ENCODE results near the gene RPAP2.

Gene RPAP2

DNA sequence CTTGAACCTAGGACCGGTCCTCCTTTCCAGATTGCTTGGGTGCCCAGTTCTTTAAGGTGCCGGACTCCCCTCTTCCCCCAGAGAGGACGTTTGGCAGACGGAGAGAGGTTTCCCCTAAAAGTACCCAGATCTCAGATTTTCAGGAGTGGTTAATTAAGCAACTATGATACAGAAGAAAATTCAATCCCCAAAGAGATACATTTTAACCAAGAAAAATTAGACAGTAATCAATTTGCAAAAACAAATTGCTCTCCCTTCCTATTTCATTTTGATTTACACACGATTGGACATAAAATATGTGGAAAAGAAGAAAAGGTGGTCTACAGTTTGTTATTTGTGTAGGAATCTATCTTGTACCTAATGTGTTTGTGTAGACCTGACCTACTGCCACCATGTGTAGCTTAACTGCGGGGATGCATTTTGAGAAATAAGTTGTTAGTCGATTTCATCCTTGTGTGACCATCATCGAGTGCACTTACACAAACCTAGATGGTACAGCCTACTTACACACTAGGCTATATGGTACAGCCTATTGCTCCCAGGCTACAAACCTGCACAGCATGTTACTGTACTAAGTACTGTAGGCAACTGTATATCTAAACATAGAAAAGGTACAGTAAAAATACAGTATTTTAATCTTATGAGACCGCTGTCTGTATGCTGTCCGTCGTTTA, 755 bp downstream of the RPAP2 start:
- Mint-ChIP-seq H3K27ac (ENCODE audit: low read depth) (peak overlapping the region; percentile 96), H3K4me3 (peak overlapping the region; percentile 97), H3K27me3 (no peaks in the 10 kb centered on the region), H3K9me3 (no peaks in the 10 kb centered on the region), H3K36me3 (ENCODE audit: insufficient read depth) (peaks cover 17% of the 10 kb centered on the region), H3K4me1 (peaks cover 43% of the 10 kb centered on the region)
- DNase-seq (ENCODE audit: low spot score in 2 of 2) (no peak), ATAC-seq (replicated peaks; ENCODE audit: extremely low read depth, poor library complexity, severe bottlenecking) (no peak)

DNA sequence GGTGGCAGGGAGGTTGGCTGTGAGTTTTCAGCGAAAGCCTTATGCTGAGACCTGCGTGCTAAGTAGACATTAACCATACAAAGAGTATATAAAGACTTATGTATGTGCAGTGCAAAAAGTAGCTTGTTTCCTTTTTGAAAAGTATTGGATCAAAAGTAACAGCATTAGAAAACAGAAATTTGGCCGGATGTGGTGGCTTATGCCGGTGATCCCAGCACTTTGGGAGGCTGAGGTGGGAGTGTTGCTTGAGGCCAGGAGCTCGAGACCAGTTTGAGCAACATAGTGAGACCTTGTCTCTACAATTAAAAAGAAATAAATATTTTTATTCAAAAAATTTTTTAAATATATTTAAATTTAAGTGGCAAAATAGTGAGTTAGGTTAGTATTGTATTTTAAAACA, 2.2 kb downstream of the RPAP2 start:
- Mint-ChIP-seq H3K9me3 (no peaks in the 10 kb centered on the region), H3K36me3 (ENCODE audit: insufficient read depth) (peaks cover 22% of the 10 kb centered on the region), H3K27me3 (no peaks in the 10 kb centered on the region), H3K27ac (ENCODE audit: low read depth) (no peak overlapping the region), H3K4me1 (peaks cover 35% of the 10 kb centered on the region), H3K4me3 (no peak overlapping the region)
- DNase-seq (ENCODE audit: low spot score in 2 of 2), result no peak
- ATAC-seq (replicated peaks; ENCODE audit: extremely low read depth, poor library complexity, severe bottlenecking), result no peak

DNA sequence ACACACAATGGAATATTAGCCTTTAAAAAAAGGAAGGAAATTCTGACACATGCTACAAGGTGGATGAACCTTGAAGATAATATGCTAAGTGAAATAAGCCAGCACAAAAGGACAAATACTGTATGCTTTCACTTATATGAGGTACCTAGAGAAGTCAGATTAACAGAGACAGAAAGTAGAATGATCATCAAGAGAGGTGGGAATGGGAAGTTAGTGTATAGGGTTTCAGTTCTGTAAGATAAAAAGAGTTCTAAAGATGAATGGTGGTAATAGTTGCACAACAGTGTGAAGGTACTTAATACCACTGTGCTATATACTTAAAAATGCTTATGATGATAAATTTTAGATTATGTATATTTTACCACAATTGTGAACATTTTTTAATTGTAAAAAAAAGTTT, 7.2 kb downstream of the RPAP2 start:
- H3K27ac Mint-ChIP-seq (ENCODE audit: low read depth), result no peak overlapping the region
- ATAC-seq (replicated peaks; ENCODE audit: extremely low read depth, poor library complexity, severe bottlenecking) (no peak), DNase-seq (ENCODE audit: low spot score in 2 of 2) (no peak)
- peaks cover 11% of the 10 kb centered on the region for H3K4me1 Mint-ChIP-seq
- no peaks in the 10 kb centered on the region for H3K9me3 Mint-ChIP-seq
- H3K4me3 Mint-ChIP-seq, result no peak overlapping the region
- H3K36me3 Mint-ChIP-seq (ENCODE audit: insufficient read depth), result peaks cover 41% of the 10 kb centered on the region
- no peaks in the 10 kb centered on the region for H3K27me3 Mint-ChIP-seq

DNA sequence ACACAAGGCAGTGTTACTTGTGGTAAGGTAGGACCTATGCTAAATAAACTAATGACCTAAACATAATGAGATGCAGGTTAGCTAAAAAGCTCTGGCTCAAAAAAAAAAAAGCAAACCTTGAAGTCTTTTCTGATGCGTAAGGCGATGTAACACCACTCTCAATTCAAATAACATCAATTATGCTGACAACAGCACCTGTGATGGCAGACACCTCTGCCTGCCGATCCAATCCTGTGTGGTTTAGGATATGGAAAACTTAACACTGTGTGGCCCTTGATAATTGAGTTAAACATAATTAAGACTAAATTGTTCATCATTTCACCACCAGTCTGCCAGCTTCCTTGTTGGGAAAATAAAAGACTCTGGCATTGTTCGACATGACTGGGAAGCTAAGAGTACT, 9.1 kb downstream of the RPAP2 start:
- Mint-ChIP-seq H3K36me3 (ENCODE audit: insufficient read depth) (peaks cover 40% of the 10 kb centered on the region), H3K4me1 (peaks cover 5% of the 10 kb centered on the region), H3K4me3 (no peak overlapping the region), H3K27ac (ENCODE audit: low read depth) (no peak overlapping the region), H3K9me3 (no peaks in the 10 kb centered on the region), H3K27me3 (no peaks in the 10 kb centered on the region)
- no peak for DNase-seq (ENCODE audit: low spot score in 2 of 2)
- no peak for ATAC-seq (replicated peaks; ENCODE audit: extremely low read depth, poor library complexity, severe bottlenecking)

DNA sequence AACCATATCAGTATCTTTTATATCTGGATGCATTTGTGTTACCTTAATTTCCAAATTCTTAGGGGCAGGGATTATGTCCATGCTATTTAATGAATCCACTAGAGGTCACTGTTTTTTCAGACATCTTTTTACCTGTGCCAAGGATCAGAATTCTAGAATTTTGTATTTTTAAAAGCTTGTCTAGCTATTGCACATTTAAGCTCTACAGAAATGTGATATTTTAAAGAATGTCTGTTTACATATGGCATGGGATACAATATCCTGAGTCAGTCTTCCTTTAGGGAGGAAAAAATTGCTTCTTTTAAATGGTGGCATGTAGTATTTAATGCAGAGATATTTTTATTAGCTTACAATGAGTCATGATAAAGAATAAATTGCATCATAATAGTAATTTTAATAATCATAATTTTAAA, 11.3 kb downstream of the RPAP2 start:
- DNase-seq (ENCODE audit: low spot score in 2 of 2) (no peak), ATAC-seq (replicated peaks; ENCODE audit: extremely low read depth, poor library complexity, severe bottlenecking) (no peak)
- H3K9me3 Mint-ChIP-seq, result no peaks in the 10 kb centered on the region
- H3K36me3 Mint-ChIP-seq (ENCODE audit: insufficient read depth), result peaks cover 31% of the 10 kb centered on the region
- no peaks in the 10 kb centered on the region for H3K27me3 Mint-ChIP-seq
- no peak overlapping the region for H3K4me3 Mint-ChIP-seq
- peaks cover 18% of the 10 kb centered on the region for H3K4me1 Mint-ChIP-seq
- H3K27ac Mint-ChIP-seq (ENCODE audit: low read depth), result no peak overlapping the region

DNA sequence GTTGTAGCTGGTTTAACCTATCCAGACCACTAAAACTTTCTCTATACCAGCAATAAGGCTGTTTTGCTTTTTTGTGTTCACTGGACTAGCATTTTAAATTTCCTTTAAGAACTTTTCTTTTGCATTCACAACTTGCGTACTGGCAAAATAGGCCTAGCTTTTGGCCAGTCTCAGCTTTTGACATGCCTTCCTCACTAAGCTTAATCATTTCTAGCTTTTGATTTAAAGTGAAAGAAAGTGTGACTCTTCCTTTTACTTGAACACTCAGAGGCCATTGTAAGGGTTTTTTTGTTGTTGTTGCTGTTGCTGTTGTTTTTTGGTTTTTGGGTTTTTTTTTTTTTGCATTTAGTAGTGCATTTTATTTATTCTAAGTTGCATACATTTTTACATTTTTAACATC, 15.2 kb downstream of the RPAP2 start:
- H3K4me3 Mint-ChIP-seq, result peak overlapping the region; percentile 6
- DNase-seq (ENCODE audit: low spot score in 2 of 2) (no peak), ATAC-seq (replicated peaks; ENCODE audit: extremely low read depth, poor library complexity, severe bottlenecking) (no peak)
- H3K36me3 Mint-ChIP-seq (ENCODE audit: insufficient read depth), result peaks cover 7% of the 10 kb centered on the region
- H3K4me1 Mint-ChIP-seq, result peaks cover 47% of the 10 kb centered on the region
- no peaks in the 10 kb centered on the region for H3K9me3 Mint-ChIP-seq
- no peaks in the 10 kb centered on the region for H3K27me3 Mint-ChIP-seq
- H3K27ac Mint-ChIP-seq (ENCODE audit: low read depth), result peak overlapping the region; percentile 93

DNA sequence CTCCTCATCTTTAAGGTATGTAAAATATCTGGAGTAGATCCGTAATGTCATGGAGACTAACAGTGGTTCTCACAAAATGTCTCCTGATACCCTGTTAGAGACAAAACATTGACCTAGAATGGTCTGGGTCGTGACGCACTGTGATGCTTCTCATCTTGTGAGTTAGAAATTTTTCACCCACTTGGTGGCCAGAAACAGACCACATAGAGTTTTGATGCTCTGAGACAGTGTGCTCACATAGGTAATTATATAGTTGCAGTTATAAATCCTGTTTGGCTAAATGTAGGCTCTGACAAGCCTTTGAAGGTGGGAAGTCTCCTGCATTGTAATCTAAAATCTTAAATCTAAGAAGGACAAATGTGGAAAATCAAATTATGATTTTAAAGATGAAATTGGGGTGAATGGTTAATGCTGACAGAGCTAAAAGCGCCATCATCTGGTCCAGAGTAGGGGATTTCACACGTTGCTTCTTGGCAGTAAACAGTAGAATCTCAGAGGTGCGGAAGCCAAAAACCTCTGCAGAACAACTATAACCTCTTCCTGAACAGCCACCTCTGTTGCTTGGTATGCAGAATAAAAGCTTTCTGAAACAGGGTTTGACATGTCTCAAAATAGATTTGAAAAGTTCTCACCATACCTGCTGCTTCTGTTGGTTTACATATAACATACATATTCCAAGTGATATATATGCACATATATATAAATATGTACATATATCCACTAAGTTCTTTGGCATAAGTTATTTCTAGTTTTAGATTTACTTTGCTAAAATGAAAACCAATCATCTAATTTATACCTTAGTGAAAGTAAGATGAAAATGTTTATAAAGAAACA, 17.1 kb downstream of the RPAP2 start:
- ATAC-seq (replicated peaks; ENCODE audit: extremely low read depth, poor library complexity, severe bottlenecking), result peak; percentile 92
- peak overlapping the region; percentile 93 for H3K27ac Mint-ChIP-seq (ENCODE audit: low read depth)
- DNase-seq (ENCODE audit: low spot score in 2 of 2), result peak in 1 of 2 donors; percentile 54
- peak overlapping the region; percentile 47 for H3K4me3 Mint-ChIP-seq
- no peaks in the 10 kb centered on the region for H3K27me3 Mint-ChIP-seq
- H3K4me1 Mint-ChIP-seq, result peaks cover 47% of the 10 kb centered on the region
- H3K9me3 Mint-ChIP-seq, result no peaks in the 10 kb centered on the region
- peaks cover 9% of the 10 kb centered on the region for H3K36me3 Mint-ChIP-seq (ENCODE audit: insufficient read depth)

DNA sequence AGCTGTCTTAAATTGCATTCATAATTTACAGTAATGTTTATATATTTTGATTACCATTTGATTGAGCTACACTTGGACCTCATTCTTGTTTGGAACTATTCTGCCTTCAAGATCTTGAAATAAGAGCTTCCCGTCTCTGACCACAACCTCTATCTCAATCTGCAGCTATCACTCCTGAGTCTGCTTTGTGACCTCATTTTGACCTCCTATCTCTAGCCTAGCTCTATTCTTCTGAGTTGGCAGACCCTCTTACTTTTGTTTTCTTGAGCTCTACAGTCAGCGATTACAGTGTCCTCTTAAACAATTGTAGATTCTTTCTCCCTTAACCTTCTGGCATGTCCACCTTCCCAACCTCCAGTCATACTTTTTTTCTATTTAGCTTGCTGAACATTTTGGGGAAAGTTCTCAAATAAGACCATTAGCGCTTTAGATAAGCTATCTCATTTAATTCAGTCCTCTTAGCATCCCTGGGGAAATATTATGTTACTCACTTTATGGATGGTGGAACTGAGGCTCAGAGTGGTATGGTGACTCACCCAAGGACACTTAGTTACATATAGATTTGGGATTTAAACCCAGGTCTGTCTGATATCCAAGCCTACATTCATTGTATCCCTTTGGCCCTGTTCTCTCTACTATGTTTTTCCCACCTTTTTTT, 19.1 kb downstream of the RPAP2 start:
- Mint-ChIP-seq H3K36me3 (ENCODE audit: insufficient read depth) (peaks cover 9% of the 10 kb centered on the region), H3K4me3 (peak overlapping the region; percentile 45), H3K27ac (ENCODE audit: low read depth) (peak overlapping the region; percentile 85), H3K9me3 (no peaks in the 10 kb centered on the region), H3K4me1 (peaks cover 47% of the 10 kb centered on the region), H3K27me3 (no peaks in the 10 kb centered on the region)
- ATAC-seq (replicated peaks; ENCODE audit: extremely low read depth, poor library complexity, severe bottlenecking), result peak; percentile 31
- DNase-seq (ENCODE audit: low spot score in 2 of 2), result no peak

DNA sequence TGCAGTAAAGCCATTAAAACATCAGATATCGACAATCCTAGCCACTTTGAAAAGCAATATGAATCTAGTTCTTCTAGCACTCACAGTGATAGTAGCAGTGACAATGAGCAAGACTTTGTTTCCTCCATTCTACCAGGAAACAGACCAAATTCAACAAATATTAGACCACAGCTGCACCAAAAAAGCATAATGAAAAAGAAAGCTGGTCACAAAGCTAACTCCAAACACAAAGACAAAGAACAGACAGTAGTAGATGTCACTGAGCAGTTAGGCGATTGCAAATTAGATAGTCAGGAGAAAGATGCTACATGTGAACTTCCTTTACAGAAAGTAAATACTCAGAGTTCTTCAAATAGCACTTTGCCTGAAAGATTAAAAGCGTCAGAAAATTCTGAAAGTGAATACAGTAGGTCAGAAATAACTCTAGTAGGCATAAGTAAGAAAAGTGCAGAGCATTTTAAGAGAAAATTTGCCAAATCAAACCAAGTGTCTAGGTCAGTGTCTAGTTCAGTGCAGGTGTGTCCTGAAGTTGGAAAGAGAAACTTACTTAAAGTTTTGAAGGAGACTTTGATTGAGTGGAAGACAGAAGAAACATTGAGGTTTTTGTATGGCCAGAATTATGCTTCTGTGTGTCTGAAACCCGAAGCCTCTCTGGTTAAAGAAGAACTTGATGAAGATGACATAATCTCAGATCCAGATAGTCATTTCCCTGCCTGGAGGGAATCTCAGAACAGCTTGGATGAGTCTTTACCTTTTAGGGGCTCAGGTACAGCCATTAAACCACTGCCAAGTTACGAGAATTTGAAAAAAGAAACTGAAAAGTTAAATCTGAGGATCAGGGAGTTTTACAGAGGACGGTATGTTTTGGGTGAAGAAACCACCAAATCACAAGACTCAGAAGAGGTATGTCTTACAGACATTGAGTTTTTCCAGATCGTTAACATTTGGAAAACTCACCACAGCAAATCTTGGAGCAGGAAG, 24.9 kb downstream of the RPAP2 start:
- Mint-ChIP-seq H3K36me3 (ENCODE audit: insufficient read depth) (peaks cover 22% of the 10 kb centered on the region), H3K9me3 (peaks cover 6% of the 10 kb centered on the region), H3K27me3 (no peaks in the 10 kb centered on the region), H3K4me3 (no peak overlapping the region), H3K4me1 (peaks cover 20% of the 10 kb centered on the region), H3K27ac (ENCODE audit: low read depth) (peak overlapping the region; percentile 50)
- ATAC-seq (replicated peaks; ENCODE audit: extremely low read depth, poor library complexity, severe bottlenecking) (no peak), DNase-seq (ENCODE audit: low spot score in 2 of 2) (no peak)

DNA sequence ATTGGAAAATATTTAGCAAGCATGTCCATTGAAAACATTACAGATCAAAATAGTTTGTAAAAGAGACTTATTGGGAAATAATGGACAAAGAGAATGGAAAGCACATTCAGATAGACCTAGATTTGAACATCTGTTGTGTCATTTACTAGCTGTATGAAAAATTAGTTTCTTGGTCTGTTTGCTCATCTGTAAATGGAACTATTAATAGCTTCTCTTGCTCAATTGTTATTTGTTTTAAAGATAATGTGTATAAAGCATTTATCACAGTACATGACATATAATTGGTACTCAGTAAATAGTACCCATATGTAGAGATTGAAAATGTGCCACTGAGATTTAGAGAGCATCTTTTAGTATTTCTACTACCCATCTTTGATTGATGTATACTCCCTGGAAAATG, 25.9 kb downstream of the RPAP2 start:
- H3K4me3 Mint-ChIP-seq, result no peak overlapping the region
- no peak overlapping the region for H3K27ac Mint-ChIP-seq (ENCODE audit: low read depth)
- H3K4me1 Mint-ChIP-seq, result peaks cover 16% of the 10 kb centered on the region
- H3K27me3 Mint-ChIP-seq, result no peaks in the 10 kb centered on the region
- H3K9me3 Mint-ChIP-seq, result peaks cover 6% of the 10 kb centered on the region
- ATAC-seq (replicated peaks; ENCODE audit: extremely low read depth, poor library complexity, severe bottlenecking) (no peak), DNase-seq (ENCODE audit: low spot score in 2 of 2) (no peak)
- peaks cover 22% of the 10 kb centered on the region for H3K36me3 Mint-ChIP-seq (ENCODE audit: insufficient read depth)

DNA sequence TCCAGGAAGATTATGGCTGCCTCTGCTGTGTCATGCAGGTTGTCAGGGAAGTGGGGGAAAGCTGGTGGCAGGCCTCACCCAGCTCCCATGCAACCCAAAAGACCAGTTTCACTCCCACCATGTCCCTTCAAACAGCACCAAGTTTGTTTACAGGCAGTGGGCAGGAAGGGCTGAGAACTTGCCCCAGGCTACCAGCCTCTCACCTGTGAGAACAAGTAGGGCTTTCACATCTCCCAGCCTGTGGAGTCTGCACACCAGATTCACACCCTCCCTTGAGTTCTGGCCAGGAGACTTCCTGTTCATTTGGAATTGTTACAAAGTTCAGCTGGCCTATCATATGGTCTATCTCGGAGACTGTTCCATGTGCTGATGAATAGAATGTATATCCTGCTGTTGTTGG, 27.8 kb downstream of the RPAP2 start:
- Mint-ChIP-seq H3K36me3 (ENCODE audit: insufficient read depth) (peaks cover 19% of the 10 kb centered on the region), H3K27ac (ENCODE audit: low read depth) (no peak overlapping the region), H3K4me3 (no peak overlapping the region), H3K4me1 (peaks cover 27% of the 10 kb centered on the region), H3K27me3 (no peaks in the 10 kb centered on the region), H3K9me3 (peaks cover 6% of the 10 kb centered on the region)
- DNase-seq (ENCODE audit: low spot score in 2 of 2) (no peak), ATAC-seq (replicated peaks; ENCODE audit: extremely low read depth, poor library complexity, severe bottlenecking) (no peak)

DNA sequence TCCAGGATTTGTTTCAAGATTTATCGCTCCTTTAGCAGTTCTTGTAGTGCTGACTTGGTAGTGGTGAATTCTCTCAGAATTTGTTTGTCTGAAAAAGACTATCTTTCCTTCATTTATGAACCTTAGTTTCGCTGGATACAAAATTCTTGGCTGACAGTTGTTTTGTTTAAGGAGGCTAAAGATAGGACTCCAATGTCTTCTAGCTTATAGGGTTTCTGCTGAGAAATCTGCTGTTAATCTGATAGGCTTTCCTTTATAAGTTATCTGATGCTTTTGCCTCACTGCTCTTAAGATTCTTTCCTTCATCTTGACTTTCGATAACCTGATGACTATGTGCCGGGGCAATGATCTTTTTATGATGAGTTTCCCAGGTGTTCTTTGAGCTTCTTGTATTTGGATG, 28.9 kb downstream of the RPAP2 start:
- peaks cover 19% of the 10 kb centered on the region for H3K36me3 Mint-ChIP-seq (ENCODE audit: insufficient read depth)
- no peak for DNase-seq (ENCODE audit: low spot score in 2 of 2)
- H3K27ac Mint-ChIP-seq (ENCODE audit: low read depth), result no peak overlapping the region
- peaks cover 6% of the 10 kb centered on the region for H3K9me3 Mint-ChIP-seq
- no peak overlapping the region for H3K4me3 Mint-ChIP-seq
- no peaks in the 10 kb centered on the region for H3K27me3 Mint-ChIP-seq
- H3K4me1 Mint-ChIP-seq, result peaks cover 33% of the 10 kb centered on the region
- no peak for ATAC-seq (replicated peaks; ENCODE audit: extremely low read depth, poor library complexity, severe bottlenecking)
